Mucosa of descending colon (tissue), 3 donors: ENCODE results near the gene KRT17. TPM values are rescaled to one million over a fixed set of nuclear protein-coding genes. Genes with fewer than 3 reads are reported as not detected.
A peak's percentile ranks its signal among the peaks of the same experiment; 100 is the strongest.
"Not testable (repeated sequence)": the region's sequence is repeated elsewhere in the genome, so short reads cannot be mapped to it uniquely, and the experiment has no call there.

ENCODE experiments used
- ATAC-seq: fragments of 200-7000 bp; cut with Tn5 transposase; one replicate; pipeline ENCODE4 v1.9.1; 2020; ENCODE audit warnings: mild to moderate bottlenecking, moderate library complexity
- DNase-seq, 3 donors: peaks; one replicate each; pipeline ENCODE4 v3.0.0-alpha.2; 2020
- H3K36me3 ChIP-seq: fragments of 200-600 bp; one replicate; pipeline ENCODE4 v1.8.0; 2021; ENCODE audit warnings: low read depth, mild to moderate bottlenecking
- H3K4me1 ChIP-seq: fragments of 200-600 bp; one replicate; pipeline ENCODE4 v1.8.0; 2021; ENCODE audit warnings: low read depth, mild to moderate bottlenecking
- H3K4me3 ChIP-seq: fragments of 200-600 bp; one replicate; pipeline ENCODE4 v1.8.0; 2021; ENCODE audit warnings: mild to moderate bottlenecking
- H3K9me3 ChIP-seq: fragments of 200-600 bp; one replicate; pipeline ENCODE4 v1.8.0; 2021; ENCODE audit warnings: mild to moderate bottlenecking
- intact Hi-C, 2 donors: fragments of 100-400 bp; cut with DNase I in 1 of 2; cut with micrococcal nuclease in 1 of 2; formaldehyde crosslinking; loops; one replicate each; pipeline versions ENCODE4 v1.11.0 to v1.11.1; 2022; cut with DNase I, micrococcal nuclease
- total RNA-seq, 3 donors: library from RNA; stranded (reverse); fragmentation: NEBNext Ultra II Directional in 2 of 3; extraction: Animal tissue kit (Norgen Biotek cat#: 25700) in 2 of 3; gene quantifications; one replicate each; pipeline versions ENCODE4 v1.2.1 to v1.2.4, GENCODE V29; 2021 to 2023
- TF ChIP-seq, protein P1 (sequence below): fragments of 200-600 bp; IDR thresholded peaks from one replicate; pipeline ENCODE4 v1.8.0; 2022; ENCODE audit warnings: antibody characterized with exemption, mild to moderate bottlenecking
- donor health status: DM: no; HTN: no; CAD: no; lungs with moderate emphysema.
- donor health status: DM: no; HTN: no; CAD: no.
- donor health status: DM: no; HTN: yes; CAD: no.

Gene KRT17
- total RNA-seq, 3 donors from 2014 or later, result 0.76 TPM; not detected in 2

GRCh38 chr17:41613277-41614082 is 10.9 kb downstream of the KRT17 start:
- intact Hi-C loops, result no loop called here
- DNase-seq (no peak), ATAC-seq (no peak)
- TF ChIP-seq, protein P1, sequence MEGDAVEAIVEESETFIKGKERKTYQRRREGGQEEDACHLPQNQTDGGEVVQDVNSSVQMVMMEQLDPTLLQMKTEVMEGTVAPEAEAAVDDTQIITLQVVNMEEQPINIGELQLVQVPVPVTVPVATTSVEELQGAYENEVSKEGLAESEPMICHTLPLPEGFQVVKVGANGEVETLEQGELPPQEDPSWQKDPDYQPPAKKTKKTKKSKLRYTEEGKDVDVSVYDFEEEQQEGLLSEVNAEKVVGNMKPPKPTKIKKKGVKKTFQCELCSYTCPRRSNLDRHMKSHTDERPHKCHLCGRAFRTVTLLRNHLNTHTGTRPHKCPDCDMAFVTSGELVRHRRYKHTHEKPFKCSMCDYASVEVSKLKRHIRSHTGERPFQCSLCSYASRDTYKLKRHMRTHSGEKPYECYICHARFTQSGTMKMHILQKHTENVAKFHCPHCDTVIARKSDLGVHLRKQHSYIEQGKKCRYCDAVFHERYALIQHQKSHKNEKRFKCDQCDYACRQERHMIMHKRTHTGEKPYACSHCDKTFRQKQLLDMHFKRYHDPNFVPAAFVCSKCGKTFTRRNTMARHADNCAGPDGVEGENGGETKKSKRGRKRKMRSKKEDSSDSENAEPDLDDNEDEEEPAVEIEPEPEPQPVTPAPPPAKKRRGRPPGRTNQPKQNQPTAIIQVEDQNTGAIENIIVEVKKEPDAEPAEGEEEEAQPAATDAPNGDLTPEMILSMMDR, result no peak
- H3K4me3 ChIP-seq, result no peak overlapping the region
- H3K9me3 ChIP-seq, result no peaks in the 10 kb centered on the region
- H3K4me1 ChIP-seq, result no peaks in the 10 kb centered on the region
- no peaks in the 10 kb centered on the region for H3K36me3 ChIP-seq

DNA sequence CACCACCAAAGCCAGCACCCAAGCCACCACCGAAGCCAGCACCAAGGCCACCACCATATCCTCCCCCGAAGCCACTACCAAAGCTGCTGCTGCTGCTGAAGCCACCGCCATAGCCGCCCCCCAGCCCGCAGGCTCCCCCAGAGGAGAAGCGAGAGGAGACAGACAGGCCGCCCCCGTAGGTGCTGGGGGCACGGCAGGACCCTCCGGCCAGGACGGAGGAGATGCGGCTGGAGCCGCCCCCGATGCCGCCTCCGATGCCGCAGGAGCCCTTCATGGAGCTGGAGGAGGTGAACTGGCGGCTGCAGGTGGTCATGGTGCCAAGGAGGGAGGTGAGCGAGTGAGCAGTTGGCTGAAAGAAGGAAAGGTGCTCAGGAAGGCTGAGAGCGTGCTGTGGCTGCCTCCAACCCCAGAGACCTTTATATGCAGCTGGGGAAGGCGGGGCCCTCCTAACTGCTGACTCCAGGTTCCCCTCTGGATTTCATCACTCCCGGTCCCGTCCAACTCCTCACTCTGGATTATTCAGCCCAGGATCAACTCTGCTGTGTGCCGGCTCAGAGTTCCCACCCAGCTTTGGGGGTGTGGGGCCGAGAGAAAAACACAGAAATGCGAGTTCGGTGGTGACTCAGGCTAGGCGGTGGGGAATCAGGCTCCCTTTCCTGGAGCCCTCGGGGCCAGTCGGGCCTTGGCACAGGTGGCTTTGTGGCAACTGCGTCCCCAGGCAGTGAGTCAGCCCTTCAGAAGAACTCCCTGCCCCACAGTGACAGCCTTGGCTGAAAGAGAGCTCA is 11.8 kb downstream of the KRT17 start, which contains the start of gene KRT16:
Gene KRT16, minus strand, starts transcription at position 392 of the 785 bp plus-strand sequence. Its CDS starts 79 bp downstream, at position 313.
- ATAC-seq, intact Hi-C loops, H3K4me1 ChIP-seq, DNase-seq, H3K9me3 ChIP-seq, H3K4me3 ChIP-seq, H3K36me3 ChIP-seq: not testable (repeated sequence)

GRCh38 chr17:41610965-41611640 is 13.3 kb downstream of the KRT17 start:
- peaks cover 14% of the 10 kb centered on the region for H3K9me3 ChIP-seq
- H3K4me1 ChIP-seq, result no peaks in the 10 kb centered on the region
- H3K36me3 ChIP-seq, result no peaks in the 10 kb centered on the region
- DNase-seq, result peak in 1 of 3 donors; percentile 41
- H3K4me3 ChIP-seq, result no peak overlapping the region
- TF ChIP-seq, protein P1, result no peak
- ATAC-seq, result no peak
- intact Hi-C loops, result no loop called here

GRCh38 chr17:41610061-41610517 is 14.3 kb downstream of the KRT17 start:
- DNase-seq (peak in 1 of 3 donors; percentile 27), ATAC-seq (peak; percentile 12)
- H3K9me3 ChIP-seq, result peaks cover 14% of the 10 kb centered on the region
- H3K4me3 ChIP-seq, H3K4me1 ChIP-seq, intact Hi-C loops, H3K36me3 ChIP-seq: not testable (repeated sequence)

DNA sequence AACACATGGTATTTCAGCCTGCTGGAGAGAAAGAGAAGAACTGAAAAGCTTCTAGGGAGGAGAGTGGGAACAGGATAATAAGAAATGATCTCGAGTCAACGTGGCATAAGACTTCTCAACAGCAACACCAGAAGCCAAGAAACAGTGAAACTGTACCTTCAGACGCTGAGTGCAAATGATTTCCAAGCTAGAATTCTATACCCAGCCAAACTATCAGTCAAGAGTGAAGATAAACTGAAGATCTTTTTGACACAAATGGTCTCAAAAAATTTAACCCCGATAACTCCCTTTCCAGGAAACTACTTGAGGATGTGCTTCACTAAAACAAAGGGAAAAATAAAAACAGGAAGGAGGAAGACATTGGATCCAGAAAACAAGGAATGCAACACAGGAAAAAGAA is 17.4 kb downstream of the KRT17 start:
- DNase-seq, intact Hi-C loops, ATAC-seq, H3K36me3 ChIP-seq, H3K4me3 ChIP-seq, H3K4me1 ChIP-seq: not testable (repeated sequence)
- H3K9me3 ChIP-seq, result peaks cover 14% of the 10 kb centered on the region

DNA sequence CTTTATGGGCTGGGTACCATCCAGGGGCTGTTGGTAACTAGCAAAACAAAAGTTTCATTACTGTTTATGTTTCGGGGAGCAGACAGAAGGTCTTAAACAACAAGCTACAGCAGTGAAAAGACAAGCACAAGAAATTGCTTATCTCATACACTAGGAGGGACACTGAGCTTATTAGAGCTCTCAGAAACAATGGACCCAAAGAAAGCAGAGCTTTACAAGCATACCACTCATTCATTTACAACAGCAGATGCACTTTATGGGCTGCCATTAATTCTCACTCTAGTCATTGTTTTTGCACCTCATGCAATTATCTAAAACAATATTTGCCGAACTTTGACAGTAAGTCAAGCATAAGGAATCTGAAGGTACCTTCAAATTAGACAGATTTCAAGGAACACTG is 21.9 kb downstream of the KRT17 start:
- ATAC-seq (no peak), DNase-seq (no peak)
- intact Hi-C loops, result no loop called here
- H3K36me3 ChIP-seq, result no peaks in the 10 kb centered on the region
- H3K4me1 ChIP-seq, result no peaks in the 10 kb centered on the region
- TF ChIP-seq, protein P1, result no peak
- peaks cover 14% of the 10 kb centered on the region for H3K9me3 ChIP-seq
- no peak overlapping the region for H3K4me3 ChIP-seq
